ENCODE data around the gene BLVRA.
A peak's percentile ranks its signal among the peaks of the same experiment; 100 is the strongest.
"Not testable (repeated sequence)": the region's sequence is repeated elsewhere in the genome, so short reads cannot be mapped to it uniquely, and the experiment has no call there.

BLVRA gene

DNA sequence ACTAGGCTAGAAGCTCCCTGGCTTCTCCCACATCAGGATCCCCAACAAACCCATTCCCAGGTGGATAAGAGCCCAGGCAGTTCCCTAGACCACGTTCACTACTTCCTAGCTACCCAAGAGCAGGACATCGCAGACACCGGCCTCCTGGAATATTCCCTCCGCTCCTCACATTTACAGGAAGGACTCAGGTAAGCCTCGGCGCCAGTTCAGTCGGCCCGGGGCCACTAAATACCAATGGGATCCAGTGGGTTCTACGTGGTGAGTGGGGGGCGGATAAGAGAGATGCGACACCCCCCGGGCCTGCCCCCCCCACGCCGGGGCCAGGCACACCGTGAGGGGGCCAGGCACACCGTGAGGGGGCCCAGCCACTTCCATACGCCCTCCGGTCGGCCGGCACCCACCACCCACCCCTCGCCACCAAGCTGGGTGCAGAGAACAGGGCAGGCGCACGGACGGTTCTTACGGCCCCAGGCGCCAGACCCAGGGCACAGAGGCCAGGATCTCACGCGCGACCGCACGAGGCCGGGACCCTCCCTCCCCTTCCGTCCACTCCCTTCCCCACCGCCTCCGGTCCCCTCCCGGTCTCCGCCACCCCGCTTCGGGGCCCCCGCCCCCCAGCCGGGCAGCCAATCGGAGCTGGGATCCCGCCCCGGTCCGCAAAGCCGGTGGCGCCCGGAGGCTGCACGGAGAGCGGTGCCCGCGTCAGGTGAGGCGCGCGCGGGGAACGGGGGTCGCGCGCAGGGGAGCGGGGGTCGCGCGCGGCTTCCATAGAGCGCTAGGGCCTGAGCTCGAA lies at the start of gene BLVRA:
Gene BLVRA (plus strand): TSS at position 652 of the 793 bp plus-strand sequence. CDS start 12,479 bp downstream, outside the sequence.
- DNase-seq, result no peak

DNA sequence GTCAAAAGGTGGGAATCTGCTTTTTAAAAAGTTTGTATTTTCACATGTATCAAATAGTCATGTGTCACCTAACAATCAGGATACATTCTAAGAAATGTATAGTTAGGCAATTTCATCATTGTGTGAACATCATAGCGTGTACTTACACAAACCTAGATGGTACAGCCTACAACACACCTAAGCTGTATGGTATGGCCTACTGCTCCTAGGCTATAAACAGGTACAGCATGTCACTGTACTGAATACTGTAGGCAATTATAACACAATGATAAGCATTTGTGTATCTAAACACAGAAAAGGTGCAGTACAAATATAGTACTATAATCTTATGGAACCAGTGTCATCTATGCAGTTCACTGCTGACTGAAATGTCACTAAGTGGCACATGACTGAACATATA lies 47.0 kb upstream of the BLVRA start:
- DNase-seq, result no peak

GRCh38 chr7:43715966-43716365 lies 42.5 kb upstream of the BLVRA start:
- DNase-seq, result not testable (repeated sequence)

- no peak for DNase-seq
These were observed 41.9 kb upstream of the BLVRA start for GRCh38 chr7:43716598-43716997.

GRCh38 chr7:43721193-43721806 lies 37.2 kb upstream of the BLVRA start:
- no peak for DNase-seq

DNA sequence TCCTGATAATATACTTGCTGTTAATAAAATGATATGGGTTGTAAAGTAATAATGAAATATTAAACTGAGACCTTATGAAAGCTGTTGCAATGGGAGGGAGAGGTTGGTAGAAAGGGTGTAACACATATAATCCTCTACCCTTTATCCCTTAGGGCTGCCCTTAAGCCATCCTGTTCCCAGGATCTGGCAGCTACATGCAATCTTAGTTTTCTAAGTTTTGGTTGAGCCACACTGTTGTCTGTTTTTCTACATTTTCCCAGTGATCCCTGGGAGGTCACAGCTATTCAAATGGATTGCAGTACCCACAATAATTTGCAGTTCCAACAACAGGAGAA lies 35.5 kb upstream of the BLVRA start:
- DNase-seq, result no peak

GRCh38 chr7:43725251-43725650 lies 33.2 kb upstream of the BLVRA start:
- no peak for DNase-seq

DNA sequence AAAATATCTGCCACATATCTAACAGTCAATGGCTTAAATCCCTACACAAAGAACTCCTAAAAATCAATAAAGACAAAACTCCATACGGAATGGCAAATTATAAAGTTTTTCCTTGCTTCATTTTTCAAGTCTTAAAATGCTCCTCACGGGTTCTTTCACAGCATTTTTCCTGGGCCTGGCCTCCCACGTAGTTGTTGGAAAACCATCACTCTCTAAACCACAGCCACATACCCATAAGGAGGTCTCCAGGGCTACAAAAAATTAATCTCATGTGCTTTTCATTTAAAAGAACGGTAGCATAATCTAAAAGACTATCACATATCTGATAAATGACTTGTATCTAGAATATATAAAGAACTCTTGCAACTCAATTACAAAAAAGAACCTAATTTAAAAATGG lies 32.0 kb upstream of the BLVRA start:
- no peak for DNase-seq

DNA sequence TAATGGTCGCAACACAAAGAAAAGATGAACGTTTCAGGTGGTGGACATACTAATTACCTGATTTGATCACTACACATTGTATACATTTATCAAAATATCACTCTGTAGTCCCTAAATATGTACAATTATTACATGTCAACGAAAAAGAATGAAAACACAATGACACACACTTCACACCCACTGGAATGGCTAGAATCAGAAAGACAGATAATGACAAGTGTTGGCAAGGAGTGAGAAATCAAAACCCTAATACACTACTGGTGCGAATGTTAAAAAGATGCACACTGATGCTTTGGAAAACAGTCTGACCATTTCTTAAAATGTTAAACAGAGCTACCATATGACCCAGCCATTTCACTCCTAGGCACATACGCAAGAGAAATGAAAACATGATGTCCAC lies 31.5 kb upstream of the BLVRA start:
- DNase-seq, result no peak

- no peak for DNase-seq
These were observed 31.0 kb upstream of the BLVRA start for GRCh38 chr7:43727494-43727893.

GRCh38 chr7:43729214-43729923 lies 29.1 kb upstream of the BLVRA start, which contains the start of gene COA1:
COA1 (minus strand) TSS chr7:43729523; CDS start chr7:43648614, 80,909 bp downstream.
- peak; percentile 81 for DNase-seq

GRCh38 chr7:43729924-43730248 lies 28.6 kb upstream of the BLVRA start:
- no peak for DNase-seq

GRCh38 chr7:43731494-43731893 lies 27.0 kb upstream of the BLVRA start:
- not testable (repeated sequence) for DNase-seq

DNA sequence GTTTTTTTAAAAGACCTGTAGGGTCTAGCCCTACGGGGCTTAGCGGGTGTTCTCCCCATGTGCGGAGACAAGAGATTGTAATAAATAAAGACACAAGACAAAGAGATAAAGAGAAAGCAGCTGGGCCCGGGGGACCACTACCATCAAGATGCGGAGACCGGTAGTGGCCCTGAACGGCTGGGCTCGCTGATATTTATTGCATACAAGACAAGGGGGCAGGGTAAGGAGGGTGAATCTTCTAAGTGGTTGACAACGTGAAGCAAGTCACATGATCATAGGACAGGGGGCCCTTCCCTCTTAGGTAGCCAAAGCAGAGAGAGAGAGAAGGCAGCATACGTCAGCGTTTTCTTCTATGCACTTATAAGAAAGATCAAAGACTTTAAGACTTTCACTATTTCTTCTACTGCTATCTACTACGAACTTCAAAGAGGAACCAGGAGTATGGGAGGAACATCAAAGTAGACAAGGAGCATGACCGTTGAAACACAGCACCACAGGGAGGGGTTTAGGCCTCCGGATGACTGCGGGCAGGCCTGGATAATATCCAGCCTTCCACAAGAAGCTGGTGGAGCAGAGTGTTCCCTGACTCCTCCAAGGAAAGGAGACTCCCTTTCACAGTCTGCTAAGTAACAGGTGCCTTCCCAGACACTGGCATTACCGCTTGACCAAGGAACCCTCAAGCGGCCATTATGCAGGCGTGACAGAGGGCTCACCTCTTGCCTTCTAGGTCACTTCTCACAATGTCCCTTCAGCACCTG lies 23.7 kb upstream of the BLVRA start:
- not testable (repeated sequence) for DNase-seq

DNA sequence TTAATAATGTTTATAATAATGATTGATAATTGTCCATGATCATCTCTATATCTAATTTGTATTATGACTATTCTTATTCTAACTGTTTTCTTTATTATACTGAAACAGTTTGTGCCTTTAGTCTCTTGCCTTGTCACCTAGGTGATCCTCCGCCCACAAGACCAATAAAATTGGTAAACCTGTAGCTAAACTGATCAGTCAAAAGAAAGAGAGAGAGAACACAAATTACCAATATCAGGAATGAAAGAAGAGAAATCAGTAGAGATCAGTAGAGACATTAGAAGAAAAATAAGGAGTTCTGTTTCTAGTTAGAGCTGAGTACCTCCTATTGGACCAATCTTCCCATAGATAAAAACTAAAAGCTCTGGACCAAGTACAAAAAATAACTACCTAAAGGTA lies 23.1 kb upstream of the BLVRA start:
- DNase-seq, result no peak

GRCh38 chr7:43735802-43736603 lies 22.5 kb upstream of the BLVRA start:
- DNase-seq, result no peak

DNA sequence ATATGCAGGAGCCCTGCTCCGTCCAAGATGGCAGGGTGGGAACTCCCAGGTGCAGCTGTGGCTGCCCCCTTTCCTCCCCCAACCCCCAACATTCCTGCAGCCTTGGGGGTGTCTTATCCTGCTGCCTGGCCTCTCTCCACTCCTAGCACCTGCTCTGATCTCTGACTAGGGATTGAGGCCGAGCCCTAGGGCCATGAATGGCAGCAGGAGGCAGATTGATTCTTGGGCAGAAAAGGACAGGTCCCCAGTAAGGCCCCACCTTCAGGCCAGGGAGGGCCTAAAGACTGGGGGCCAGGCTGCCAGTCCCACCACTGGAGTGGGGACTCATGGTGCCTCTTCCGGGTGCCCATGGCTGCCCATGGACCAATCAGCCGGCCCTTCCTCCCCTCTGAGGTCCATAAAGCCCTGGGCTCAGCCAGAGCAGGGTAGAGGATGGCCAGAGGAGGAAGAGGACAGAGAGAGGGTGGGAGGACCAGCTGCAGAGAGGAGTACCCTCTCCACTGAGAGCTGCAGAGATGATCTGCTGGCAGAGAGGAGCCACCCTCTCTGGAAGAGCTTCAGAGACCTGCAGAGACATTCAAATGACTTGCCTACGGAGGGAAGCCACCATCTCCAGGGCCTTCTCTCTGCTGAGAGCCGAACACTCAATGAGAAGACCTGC lies 20.9 kb upstream of the BLVRA start:
- DNase-seq, result no peak

DNA sequence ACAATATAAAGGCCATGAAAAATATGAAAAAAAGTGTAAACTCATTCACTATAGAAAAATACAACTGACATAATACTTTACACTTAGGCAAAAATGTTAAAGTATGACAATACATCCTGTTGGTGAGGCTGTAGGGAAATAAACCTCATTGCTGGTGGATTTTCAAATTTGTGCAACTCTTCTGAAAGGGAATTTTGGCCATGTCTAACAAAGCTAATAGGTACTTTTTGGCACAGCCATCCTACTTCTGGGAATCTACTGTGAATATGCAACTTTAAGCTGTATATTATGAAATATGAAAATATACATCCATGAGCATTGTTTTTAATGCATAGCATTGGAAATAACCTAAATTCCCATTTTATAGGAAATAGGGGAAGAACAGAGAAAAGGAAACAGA lies 15.8 kb upstream of the BLVRA start:
- DNase-seq, result no peak

GRCh38 chr7:43747328-43748105 lies 11.0 kb upstream of the BLVRA start:
- DNase-seq, result no peak

- no peak for DNase-seq
These were observed 9.0 kb upstream of the BLVRA start for GRCh38 chr7:43749383-43749940.
